GM12874 (cell line): ENCODE data around the gene HIGD2A.

Experiments used
- CTCF ChIP-seq: IDR thresholded peaks from 2 replicates; pipeline ENCODE4 v1.5.1; 2011; ENCODE audit warnings: low read depth, mild to moderate bottlenecking, control low read depth, low read length, moderate library complexity; ENCODE audit not compliant: insufficient read depth

The HIGD2A gene

GRCh38 chr5:176400382-176401156, 12.0 kb downstream of the HIGD2A start:
- TF ChIP-seq CTCF, result no peak

- no peak for TF ChIP-seq CTCF
Observed at GRCh38 chr5:176401281-176402205, 13.0 kb downstream of the HIGD2A start.

GRCh38 chr5:176405656-176406435, 17.3 kb downstream of the HIGD2A start:
- TF ChIP-seq CTCF, result peak; percentile 5; the same call in 1 of the 2 replicates

- no peak for TF ChIP-seq CTCF
Observed at GRCh38 chr5:176406436-176407052, 18.0 kb downstream of the HIGD2A start.

GRCh38 chr5:176407456-176408251, 19.1 kb downstream of the HIGD2A start:
- no peak for TF ChIP-seq CTCF

GRCh38 chr5:176408590-176408989, 20.0 kb downstream of the HIGD2A start:
- TF ChIP-seq CTCF, result no peak
